ENCODE data around the gene ABI1. TPM values are rescaled to one million over a fixed set of nuclear protein-coding genes. Genes with fewer than 3 reads are reported as not detected.

Gene ABI1
- polyA plus RNA-seq, 2 donors: 36.8 to 42.8 TPM

- Histone ChIP-seq H3K27ac (ENCODE audit: low read depth in 2 of 2, low read length in 1 of 2) (no peak overlapping the region), H3K4me3 (ENCODE audit: low read depth in 1 of 2, low read length in 2 of 2) (no peak overlapping the region), H3K36me3 (ENCODE audit: control insufficient read depth in 2 of 2, insufficient read depth in 2 of 2, low read length in 1 of 2) (peaks cover 14 to 16% of the 10 kb centered on the region in 2 donors), H3K27me3 (ENCODE audit: control insufficient read depth in 1 of 2, insufficient read depth in 2 of 2, low read length in 2 of 2) (no peaks in the 10 kb centered on the region), H3K4me1 (ENCODE audit: control insufficient read depth in 2 of 2, insufficient read depth in 2 of 2, low read length in 1 of 2) (peaks cover 0 to 3% of the 10 kb centered on the region in 2 donors), H3K9me3 (ENCODE audit: control insufficient read depth in 2 of 2, insufficient read depth in 1 of 2, low read depth in 1 of 2, low read length in 1 of 2) (no peaks in the 10 kb centered on the region)
- WGBS, 2 donors: 91 to 93% methylated on average over 10 of the region's 10 CpGs
Observed at GRCh38 chr10:26706936-26707335, 153.8 kb downstream of the ABI1 start.

- Histone ChIP-seq H3K4me3 (ENCODE audit: low read depth in 1 of 2, low read length in 2 of 2) (no peak overlapping the region), H3K4me1 (ENCODE audit: control insufficient read depth in 2 of 2, insufficient read depth in 2 of 2, low read length in 1 of 2) (peaks cover 0 to 8% of the 10 kb centered on the region in 2 donors), H3K36me3 (ENCODE audit: control insufficient read depth in 2 of 2, insufficient read depth in 2 of 2, low read length in 1 of 2) (peaks cover 14 to 16% of the 10 kb centered on the region in 2 donors), H3K9me3 (ENCODE audit: control insufficient read depth in 2 of 2, insufficient read depth in 1 of 2, low read depth in 1 of 2, low read length in 1 of 2) (no peaks in the 10 kb centered on the region), H3K27me3 (ENCODE audit: control insufficient read depth in 1 of 2, insufficient read depth in 2 of 2, low read length in 2 of 2) (no peaks in the 10 kb centered on the region), H3K27ac (ENCODE audit: low read depth in 2 of 2, low read length in 1 of 2) (no peak overlapping the region)
- WGBS, 2 donors: 80 to 84% methylated on average over 6 of the region's 6 CpGs
Observed at GRCh38 chr10:26706206-26706605, 154.6 kb downstream of the ABI1 start.

GRCh38 chr10:26703974-26704373, 156.8 kb downstream of the ABI1 start:
- H3K36me3 ChIP-seq (ENCODE audit: control insufficient read depth in 2 of 2, insufficient read depth in 2 of 2, low read length in 1 of 2): peaks cover 14 to 16% of the 10 kb centered on the region in 2 donors
- H3K27ac ChIP-seq (ENCODE audit: low read depth in 2 of 2, low read length in 1 of 2): no peak overlapping the region
- no peaks in the 10 kb centered on the region for H3K27me3 ChIP-seq (ENCODE audit: control insufficient read depth in 1 of 2, insufficient read depth in 2 of 2, low read length in 2 of 2)
- peaks cover 0 to 8% of the 10 kb centered on the region in 2 donors for H3K4me1 ChIP-seq (ENCODE audit: control insufficient read depth in 2 of 2, insufficient read depth in 2 of 2, low read length in 1 of 2)
- H3K4me3 ChIP-seq (ENCODE audit: low read depth in 1 of 2, low read length in 2 of 2): no peak overlapping the region
- 80 to 87% methylated on average over 8 to 9 of the region's 9 CpGs for WGBS, 2 donors
- H3K9me3 ChIP-seq (ENCODE audit: control insufficient read depth in 2 of 2, insufficient read depth in 1 of 2, low read depth in 1 of 2, low read length in 1 of 2): no peaks in the 10 kb centered on the region

GRCh38 chr10:26703096-26703495, 157.7 kb downstream of the ABI1 start:
- H3K4me3 ChIP-seq (ENCODE audit: low read depth in 1 of 2, low read length in 2 of 2): no peak overlapping the region
- H3K9me3 ChIP-seq (ENCODE audit: control insufficient read depth in 2 of 2, insufficient read depth in 1 of 2, low read depth in 1 of 2, low read length in 1 of 2): no peaks in the 10 kb centered on the region
- peaks cover 11 to 14% of the 10 kb centered on the region in 2 donors for H3K36me3 ChIP-seq (ENCODE audit: control insufficient read depth in 2 of 2, insufficient read depth in 2 of 2, low read length in 1 of 2)
- H3K4me1 ChIP-seq (ENCODE audit: control insufficient read depth in 2 of 2, insufficient read depth in 2 of 2, low read length in 1 of 2): peaks cover 0 to 8% of the 10 kb centered on the region in 2 donors
- no peaks in the 10 kb centered on the region for H3K27me3 ChIP-seq (ENCODE audit: control insufficient read depth in 1 of 2, insufficient read depth in 2 of 2, low read length in 2 of 2)
- no peak overlapping the region for H3K27ac ChIP-seq (ENCODE audit: low read depth in 2 of 2, low read length in 1 of 2)
- 83 to 84% methylated on average over 4 of the region's 4 CpGs for WGBS, 2 donors

GRCh38 chr10:26700884-26701630, 159.7 kb downstream of the ABI1 start:
- WGBS, 2 donors: 56 to 75% methylated on average over 4 of the region's 4 CpGs
- peaks cover under 1 to 3% of the 10 kb centered on the region in 2 donors for H3K36me3 ChIP-seq (ENCODE audit: control insufficient read depth in 2 of 2, insufficient read depth in 2 of 2, low read length in 1 of 2)
- H3K4me1 ChIP-seq (ENCODE audit: control insufficient read depth in 2 of 2, insufficient read depth in 2 of 2, low read length in 1 of 2): peaks cover 0 to 5% of the 10 kb centered on the region in 2 donors
- no peaks in the 10 kb centered on the region for H3K9me3 ChIP-seq (ENCODE audit: control insufficient read depth in 2 of 2, insufficient read depth in 1 of 2, low read depth in 1 of 2, low read length in 1 of 2)
- no peaks in the 10 kb centered on the region for H3K27me3 ChIP-seq (ENCODE audit: control insufficient read depth in 1 of 2, insufficient read depth in 2 of 2, low read length in 2 of 2)
- no peak overlapping the region for H3K4me3 ChIP-seq (ENCODE audit: low read depth in 1 of 2, low read length in 2 of 2)
- no peak overlapping the region for H3K27ac ChIP-seq (ENCODE audit: low read depth in 2 of 2, low read length in 1 of 2)

GRCh38 chr10:26699631-26700030, 161.1 kb downstream of the ABI1 start:
- H3K9me3 ChIP-seq (ENCODE audit: control insufficient read depth in 2 of 2, insufficient read depth in 1 of 2, low read depth in 1 of 2, low read length in 1 of 2): no peaks in the 10 kb centered on the region
- no peaks in the 10 kb centered on the region for H3K36me3 ChIP-seq (ENCODE audit: control insufficient read depth in 2 of 2, insufficient read depth in 2 of 2, low read length in 1 of 2)
- peaks cover 0 to 5% of the 10 kb centered on the region in 2 donors for H3K4me1 ChIP-seq (ENCODE audit: control insufficient read depth in 2 of 2, insufficient read depth in 2 of 2, low read length in 1 of 2)
- H3K4me3 ChIP-seq (ENCODE audit: low read depth in 1 of 2, low read length in 2 of 2): no peak overlapping the region
- H3K27ac ChIP-seq (ENCODE audit: low read depth in 2 of 2, low read length in 1 of 2): no peak overlapping the region
- no peaks in the 10 kb centered on the region for H3K27me3 ChIP-seq (ENCODE audit: control insufficient read depth in 1 of 2, insufficient read depth in 2 of 2, low read length in 2 of 2)
- 94 to 97% methylated on average over 7 of the region's 7 CpGs for WGBS, 2 donors

- Histone ChIP-seq H3K27ac (ENCODE audit: low read depth in 2 of 2, low read length in 1 of 2) (no peak overlapping the region), H3K4me1 (ENCODE audit: control insufficient read depth in 2 of 2, insufficient read depth in 2 of 2, low read length in 1 of 2) (peaks cover 0 to 5% of the 10 kb centered on the region in 2 donors), H3K4me3 (ENCODE audit: low read depth in 1 of 2, low read length in 2 of 2) (no peak overlapping the region), H3K36me3 (ENCODE audit: control insufficient read depth in 2 of 2, insufficient read depth in 2 of 2, low read length in 1 of 2) (no peaks in the 10 kb centered on the region), H3K9me3 (ENCODE audit: control insufficient read depth in 2 of 2, insufficient read depth in 1 of 2, low read depth in 1 of 2, low read length in 1 of 2) (no peaks in the 10 kb centered on the region), H3K27me3 (ENCODE audit: control insufficient read depth in 1 of 2, insufficient read depth in 2 of 2, low read length in 2 of 2) (no peaks in the 10 kb centered on the region)
- 65 to 80% methylated on average over 2 of the region's 2 CpGs for WGBS, 2 donors
Observed at GRCh38 chr10:26698909-26699308, 161.8 kb downstream of the ABI1 start.

- 2 to 3% methylated on average over 42 of the region's 42 CpGs for WGBS, 2 donors
- no peaks in the 10 kb centered on the region for H3K9me3 ChIP-seq (ENCODE audit: control insufficient read depth in 2 of 2, insufficient read depth in 1 of 2, low read depth in 1 of 2, low read length in 1 of 2)
- peak overlapping the region; percentile 73 to 80 for H3K4me3 ChIP-seq (ENCODE audit: low read depth in 1 of 2, low read length in 2 of 2)
- no peaks in the 10 kb centered on the region for H3K27me3 ChIP-seq (ENCODE audit: control insufficient read depth in 1 of 2, insufficient read depth in 2 of 2, low read length in 2 of 2)
- no peaks in the 10 kb centered on the region for H3K36me3 ChIP-seq (ENCODE audit: control insufficient read depth in 2 of 2, insufficient read depth in 2 of 2, low read length in 1 of 2)
- no peak overlapping the region for H3K27ac ChIP-seq (ENCODE audit: low read depth in 2 of 2, low read length in 1 of 2)
- H3K4me1 ChIP-seq (ENCODE audit: control insufficient read depth in 2 of 2, insufficient read depth in 2 of 2, low read length in 1 of 2): peaks cover 0 to 5% of the 10 kb centered on the region in 2 donors
Observed at GRCh38 chr10:26697922-26698608, 162.7 kb downstream of the ABI1 start.

- Histone ChIP-seq H3K9me3 (ENCODE audit: control insufficient read depth in 2 of 2, insufficient read depth in 1 of 2, low read depth in 1 of 2, low read length in 1 of 2) (no peaks in the 10 kb centered on the region), H3K4me3 (ENCODE audit: low read depth in 1 of 2, low read length in 2 of 2) (peak within 1 kb of the TSS; percentile 73 to 80), H3K4me1 (ENCODE audit: control insufficient read depth in 2 of 2, insufficient read depth in 2 of 2, low read length in 1 of 2) (peaks cover 0 to 5% of the 10 kb centered on the region in 2 donors), H3K27me3 (ENCODE audit: control insufficient read depth in 1 of 2, insufficient read depth in 2 of 2, low read length in 2 of 2) (no peaks in the 10 kb centered on the region), H3K27ac (ENCODE audit: low read depth in 2 of 2, low read length in 1 of 2) (peak within 1 kb of the TSS; percentile 89 to 90), H3K36me3 (ENCODE audit: control insufficient read depth in 2 of 2, insufficient read depth in 2 of 2, low read length in 1 of 2) (no peaks in the 10 kb centered on the region)
- WGBS, 2 donors: 0% methylated on average over 60 to 82 of the region's 82 CpGs
Observed at GRCh38 chr10:26697163-26697921, 163.4 kb downstream of the ABI1 start, which contains the start of gene PDSS1. Gene PDSS1, plus strand, starts transcription at chr10:26697701. Its CDS starts 11 bp downstream, at chr10:26697712.
